ENCODE measurements around the gene CHD5.

GRCh38 chr1:6157528-6158174, 22.5 kb downstream of the CHD5 start:
- TF ChIP-seq CTCF (optimal IDR thresholded peaks at IDR 0.05 in 1 of 3, IDR thresholded peaks at IDR 0.05 in 1 of 3, conservative IDR thresholded peaks at IDR 0.05 in 1 of 3; ENCODE audit: extremely low read depth in 1 of 3, insufficient read depth in 2 of 3, low read length in 3 of 3): no peak
- no peak for TF ChIP-seq EZH2 (IDR thresholded peaks at IDR 0.05; ENCODE audit: low read length)

Data from keratinocyte (primary cell).